CD4-positive, alpha-beta T cell treated with Interleukin-15 for 1 hour (primary cell): ENCODE results near the gene SLC25A47.
"Not testable (repeated sequence)": the region's sequence is repeated elsewhere in the genome, so short reads cannot be mapped to it uniquely, and the experiment has no call there.

Experiments used
- DNase-seq: peaks from one replicate; pipeline ENCODE4 v3.0.0-alpha.2; 2020

Gene SLC25A47

GRCh38 chr14:100306101-100306997 is 16.8 kb upstream of the SLC25A47 start, which contains the start of gene SLC25A29:
Gene SLC25A29 (minus strand): TSS chr14:100306444. CDS start chr14:100306232, 212 bp downstream.
- DNase-seq = peak; percentile 79

GRCh38 chr14:100306998-100307765 is 16.0 kb upstream of the SLC25A47 start:
- no peak for DNase-seq

GRCh38 chr14:100307766-100308426 is 15.2 kb upstream of the SLC25A47 start:
- no peak for DNase-seq

- DNase-seq = not testable (repeated sequence)
Measured at GRCh38 chr14:100308427-100308792, 14.7 kb upstream of the SLC25A47 start.

- no peak for DNase-seq
Measured at GRCh38 chr14:100309028-100309737, 14.0 kb upstream of the SLC25A47 start.

- not testable (repeated sequence) for DNase-seq
Measured at GRCh38 chr14:100312110-100312876, 10.8 kb upstream of the SLC25A47 start.

GRCh38 chr14:100312877-100313400 is 10.2 kb upstream of the SLC25A47 start:
- no peak for DNase-seq

GRCh38 chr14:100313464-100314230 is 9.5 kb upstream of the SLC25A47 start:
- no peak for DNase-seq

GRCh38 chr14:100314724-100315123 is 8.4 kb upstream of the SLC25A47 start:
- DNase-seq = no peak

GRCh38 chr14:100317389-100317788 is 5.8 kb upstream of the SLC25A47 start:
- no peak for DNase-seq

- peak; percentile 68 for DNase-seq
Measured at GRCh38 chr14:100317912-100318808, 5.0 kb upstream of the SLC25A47 start.

GRCh38 chr14:100320157-100320856 is 2.8 kb upstream of the SLC25A47 start:
- DNase-seq = no peak

- DNase-seq = no peak
Measured at GRCh38 chr14:100321473-100322137, 1.5 kb upstream of the SLC25A47 start.

GRCh38 chr14:100322138-100322957 is 791 bp upstream of the SLC25A47 start:
- no peak for DNase-seq

GRCh38 chr14:100323942-100324307 is 786 bp downstream of the SLC25A47 start:
- no peak for DNase-seq

GRCh38 chr14:100325231-100325632 is 2.1 kb downstream of the SLC25A47 start:
- DNase-seq = no peak

- no peak for DNase-seq
Measured at GRCh38 chr14:100325958-100326357, 2.8 kb downstream of the SLC25A47 start.

GRCh38 chr14:100327128-100327527 is 4.0 kb downstream of the SLC25A47 start:
- no peak for DNase-seq
